PFSK-1 (cell line): ENCODE data around the gene SLC28A1.

Source experiments
- FOXP2 ChIP-seq: optimal IDR thresholded peaks from 2 replicates; pipeline ENCODE3; 2011; ENCODE audit warnings: borderline replicate concordance, control low read depth, inconsistent platforms; ENCODE audit not compliant: insufficient read depth; ENCODE audit errors: extremely low read length, extremely low read depth
- POLR2AphosphoS5 ChIP-seq: IDR thresholded peaks from 2 replicates; pipeline ENCODE4 v1.6.1; 2012; ENCODE audit warnings: low read depth, mild to moderate bottlenecking, control low read depth, low read length, moderate library complexity
- SIN3A ChIP-seq: IDR thresholded peaks from 2 replicates; pipeline ENCODE4 v1.6.1; 2012; ENCODE audit warnings: mild to moderate bottlenecking, low read length, moderate library complexity, borderline replicate concordance; ENCODE audit not compliant: insufficient read depth
- TAF1 ChIP-seq: IDR thresholded peaks from 2 replicates; pipeline ENCODE4 v1.6.1; 2012; ENCODE audit warnings: low read length, control low read depth, borderline replicate concordance; ENCODE audit not compliant: insufficient read depth
- TF ChIP-seq, protein P1 (sequence below), 2 experiments: IDR thresholded peaks; 2 replicates each; pipeline versions ENCODE4 v1.6.1 to v1.8.0; 2011 to 2012; ENCODE audit warnings: low read depth in 2 of 2, low read length in 2 of 2, control low read depth in 1 of 2, inconsistent platforms in 1 of 2, mild to moderate bottlenecking in 1 of 2, moderate library complexity in 1 of 2; ENCODE audit not compliant: insufficient read depth in 1 of 2

Gene SLC28A1

DNA sequence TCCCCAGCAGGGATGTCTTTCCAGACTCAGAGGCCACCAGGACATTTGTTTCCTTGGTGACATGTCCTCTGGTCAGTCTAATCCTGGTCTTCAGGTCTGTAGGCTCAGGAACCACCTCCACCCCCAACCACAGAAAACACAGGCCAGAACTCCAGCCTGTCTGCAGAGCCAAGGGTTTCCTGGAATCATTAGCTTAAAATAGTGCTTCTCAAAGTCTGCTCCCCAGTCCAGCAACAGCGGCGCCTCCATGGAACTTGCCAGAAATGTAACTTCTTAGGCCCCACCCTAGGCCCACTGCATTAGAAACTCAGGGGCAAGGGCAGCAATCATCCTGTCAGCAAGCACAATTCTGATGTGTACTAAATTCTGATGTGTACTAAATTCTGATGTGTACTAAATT is 20.0 kb downstream of the SLC28A1 start:
- TF ChIP-seq TAF1: no peak

DNA sequence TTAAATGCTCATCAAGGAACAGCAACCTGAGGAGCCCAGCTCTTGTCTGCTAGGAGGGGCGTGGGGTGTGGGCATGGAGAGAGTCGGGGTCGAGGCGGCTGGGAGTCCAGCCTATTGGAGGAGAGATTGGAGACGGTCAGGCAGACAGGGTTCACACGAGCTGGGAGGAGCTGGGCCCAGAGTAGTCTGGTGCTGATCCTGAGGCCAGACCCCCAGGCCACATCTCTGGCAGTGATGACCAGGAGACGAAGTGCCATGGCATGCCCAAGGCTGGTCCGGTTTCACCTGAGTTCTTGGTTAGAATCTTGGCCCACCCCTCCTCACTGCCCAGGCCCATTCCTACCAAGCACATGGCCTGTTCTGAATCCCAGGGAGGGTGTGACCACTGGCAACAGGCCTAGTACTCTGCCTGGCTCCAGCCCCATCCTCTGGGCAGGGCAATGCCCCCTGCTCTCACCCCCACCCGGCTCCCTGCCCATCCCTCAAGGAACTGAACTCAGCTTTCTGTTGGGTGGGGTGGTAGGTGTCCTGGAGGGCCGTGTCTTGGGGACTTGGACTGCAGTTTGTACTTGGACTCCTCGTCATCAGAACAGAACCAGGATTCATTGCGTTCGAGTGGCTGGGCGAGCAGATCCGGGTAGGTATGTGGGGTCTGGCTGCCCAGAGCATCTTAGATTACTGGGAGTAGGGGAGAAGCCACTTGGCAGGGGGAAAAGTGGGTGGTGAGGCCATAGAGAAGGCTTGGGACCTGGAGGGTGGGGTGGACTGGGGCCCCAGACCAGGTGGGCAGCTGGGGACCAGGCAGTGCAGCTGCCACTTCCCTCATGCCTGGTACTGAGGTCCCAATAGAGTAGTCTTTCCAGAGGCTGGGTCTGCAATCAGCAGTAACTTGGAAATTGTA is 20.8 kb downstream of the SLC28A1 start:
- TF ChIP-seq FOXP2 (no peak), TAF1 (no peak), SIN3A (no peak)

DNA sequence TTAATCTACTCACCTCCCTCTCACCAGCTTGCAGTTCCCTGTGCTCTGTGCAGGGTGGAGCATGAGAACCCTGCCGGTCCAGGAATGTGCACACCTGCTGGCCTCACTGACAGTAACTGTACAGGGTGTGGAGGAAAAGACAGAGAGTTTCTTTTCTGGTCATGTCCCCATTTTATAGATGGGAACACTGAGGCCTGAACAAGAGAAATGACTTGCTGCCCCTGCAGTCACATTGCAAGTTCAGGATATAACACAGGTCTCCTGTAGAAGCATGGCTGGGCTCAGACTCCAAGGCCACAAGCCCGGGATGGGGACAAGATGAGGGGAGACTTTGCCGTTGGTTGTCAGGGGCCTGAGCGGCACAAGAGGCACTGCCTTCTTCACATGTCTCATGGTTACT is 23.3 kb downstream of the SLC28A1 start:
- TF ChIP-seq TAF1 (no peak), SIN3A (no peak), FOXP2 (no peak), POLR2AphosphoS5 (no peak)
- TF ChIP-seq, protein P1, sequence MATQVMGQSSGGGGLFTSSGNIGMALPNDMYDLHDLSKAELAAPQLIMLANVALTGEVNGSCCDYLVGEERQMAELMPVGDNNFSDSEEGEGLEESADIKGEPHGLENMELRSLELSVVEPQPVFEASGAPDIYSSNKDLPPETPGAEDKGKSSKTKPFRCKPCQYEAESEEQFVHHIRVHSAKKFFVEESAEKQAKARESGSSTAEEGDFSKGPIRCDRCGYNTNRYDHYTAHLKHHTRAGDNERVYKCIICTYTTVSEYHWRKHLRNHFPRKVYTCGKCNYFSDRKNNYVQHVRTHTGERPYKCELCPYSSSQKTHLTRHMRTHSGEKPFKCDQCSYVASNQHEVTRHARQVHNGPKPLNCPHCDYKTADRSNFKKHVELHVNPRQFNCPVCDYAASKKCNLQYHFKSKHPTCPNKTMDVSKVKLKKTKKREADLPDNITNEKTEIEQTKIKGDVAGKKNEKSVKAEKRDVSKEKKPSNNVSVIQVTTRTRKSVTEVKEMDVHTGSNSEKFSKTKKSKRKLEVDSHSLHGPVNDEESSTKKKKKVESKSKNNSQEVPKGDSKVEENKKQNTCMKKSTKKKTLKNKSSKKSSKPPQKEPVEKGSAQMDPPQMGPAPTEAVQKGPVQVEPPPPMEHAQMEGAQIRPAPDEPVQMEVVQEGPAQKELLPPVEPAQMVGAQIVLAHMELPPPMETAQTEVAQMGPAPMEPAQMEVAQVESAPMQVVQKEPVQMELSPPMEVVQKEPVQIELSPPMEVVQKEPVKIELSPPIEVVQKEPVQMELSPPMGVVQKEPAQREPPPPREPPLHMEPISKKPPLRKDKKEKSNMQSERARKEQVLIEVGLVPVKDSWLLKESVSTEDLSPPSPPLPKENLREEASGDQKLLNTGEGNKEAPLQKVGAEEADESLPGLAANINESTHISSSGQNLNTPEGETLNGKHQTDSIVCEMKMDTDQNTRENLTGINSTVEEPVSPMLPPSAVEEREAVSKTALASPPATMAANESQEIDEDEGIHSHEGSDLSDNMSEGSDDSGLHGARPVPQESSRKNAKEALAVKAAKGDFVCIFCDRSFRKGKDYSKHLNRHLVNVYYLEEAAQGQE (IDR thresholded peaks at IDR 0.05; ENCODE audit: insufficient read depth in 1 of 2, low read depth in 2 of 2, low read length in 2 of 2): no peak

DNA sequence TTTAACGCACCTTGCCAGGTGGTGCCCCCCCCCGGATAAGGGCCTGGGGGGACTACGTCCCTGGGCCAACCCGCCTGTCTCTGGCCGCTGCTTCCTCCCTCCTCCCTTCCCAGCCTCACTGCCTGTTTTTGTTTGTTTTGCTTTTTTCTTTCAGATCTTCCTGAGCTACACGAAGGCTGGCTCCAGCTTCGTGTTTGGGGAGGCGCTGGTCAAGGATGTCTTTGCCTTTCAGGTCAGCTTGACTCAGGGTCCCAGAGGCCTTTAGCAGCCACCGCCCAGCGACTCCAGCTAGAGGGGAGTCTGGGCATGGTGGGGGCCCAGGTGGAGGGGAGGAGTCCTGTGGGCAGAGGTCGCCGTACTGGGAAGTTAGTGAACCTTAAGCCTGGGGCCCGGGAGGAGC is 24.1 kb downstream of the SLC28A1 start:
- no peak for TF ChIP-seq SIN3A
- no peak for TF ChIP-seq TAF1
- no peak for TF ChIP-seq POLR2AphosphoS5
- TF ChIP-seq, protein P1 (IDR thresholded peaks at IDR 0.05; ENCODE audit: insufficient read depth in 1 of 2, low read depth in 2 of 2, low read length in 2 of 2): no peak
- TF ChIP-seq FOXP2: no peak

DNA sequence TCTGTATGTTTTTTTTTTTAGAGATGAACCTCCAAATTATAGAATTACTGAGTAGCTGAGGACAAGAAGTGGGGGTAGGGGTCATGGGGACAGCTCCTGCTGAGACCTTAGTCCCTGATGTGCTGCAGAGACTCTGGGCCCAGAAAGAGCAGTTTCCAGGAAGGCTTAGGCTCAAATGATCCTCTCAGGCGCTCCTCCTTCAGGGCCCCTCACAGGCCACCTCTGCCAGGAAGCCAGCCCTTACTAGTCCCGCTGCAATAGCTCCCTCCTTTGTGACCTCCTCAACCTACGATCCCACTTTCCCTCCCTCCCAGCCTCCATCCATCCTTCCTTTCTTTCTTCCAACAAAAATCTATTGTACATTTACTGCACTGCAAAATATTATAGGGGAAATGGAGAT is 24.6 kb downstream of the SLC28A1 start:
- TF ChIP-seq POLR2AphosphoS5 (no peak), TAF1 (no peak), FOXP2 (no peak)

DNA sequence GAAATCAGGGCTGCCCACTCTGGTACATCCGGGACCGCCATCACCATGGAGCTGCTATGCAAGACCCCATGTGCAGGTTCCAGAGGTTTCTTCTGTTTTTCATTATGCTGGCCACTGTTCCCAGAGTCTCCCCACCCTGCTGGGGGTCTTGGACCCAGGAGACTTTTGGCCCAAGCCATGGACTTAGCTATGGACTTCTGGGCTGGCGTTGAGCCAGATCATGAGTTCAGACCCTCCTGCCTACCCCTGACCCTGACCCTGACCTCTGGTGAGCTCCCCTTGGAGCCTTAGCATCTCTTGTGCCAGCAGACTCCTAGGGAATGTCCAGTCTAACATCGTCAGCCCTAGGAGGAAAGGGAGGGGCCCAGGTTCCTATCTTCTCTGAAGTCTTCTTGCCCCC is 25.3 kb downstream of the SLC28A1 start:
- TF ChIP-seq POLR2AphosphoS5 (no peak), TAF1 (no peak), SIN3A (no peak), FOXP2 (no peak)
- TF ChIP-seq, protein P1 (IDR thresholded peaks at IDR 0.05; ENCODE audit: insufficient read depth in 1 of 2, low read depth in 2 of 2, low read length in 2 of 2): no peak
